ENCODE data around the gene IFIT3.
"Not testable (repeated sequence)": the region's sequence is repeated elsewhere in the genome, so short reads cannot be mapped to it uniquely, and the experiment has no call there.

Gene IFIT3

GRCh38 chr10:89336241-89336640 lies 8.4 kb downstream of the IFIT3 start:
- no peak for DNase-seq

- peak; percentile 42 for DNase-seq
Observed at GRCh38 chr10:89337484-89337883, 9.7 kb downstream of the IFIT3 start.

- DNase-seq, result no peak
Observed at GRCh38 chr10:89338713-89339112, 10.9 kb downstream of the IFIT3 start.

GRCh38 chr10:89339875-89340274 lies 12.1 kb downstream of the IFIT3 start:
- no peak for DNase-seq

- DNase-seq, result no peak
Observed at GRCh38 chr10:89341649-89342048, 13.9 kb downstream of the IFIT3 start.

GRCh38 chr10:89342206-89342958 lies 14.6 kb downstream of the IFIT3 start:
- no peak for DNase-seq

GRCh38 chr10:89343089-89343767 lies 15.4 kb downstream of the IFIT3 start:
- DNase-seq, result no peak

GRCh38 chr10:89344156-89344555 lies 16.4 kb downstream of the IFIT3 start:
- DNase-seq, result no peak

- no peak for DNase-seq
Observed at GRCh38 chr10:89345367-89346000, 17.7 kb downstream of the IFIT3 start.

GRCh38 chr10:89346405-89347254 lies 18.8 kb downstream of the IFIT3 start:
- DNase-seq, result no peak

GRCh38 chr10:89347701-89348457 lies 20.1 kb downstream of the IFIT3 start:
- no peak for DNase-seq

- no peak for DNase-seq
Observed at GRCh38 chr10:89348481-89348880, 20.7 kb downstream of the IFIT3 start.

- no peak for DNase-seq
Observed at GRCh38 chr10:89348975-89349374, 21.2 kb downstream of the IFIT3 start.

- not testable (repeated sequence) for DNase-seq
Observed at GRCh38 chr10:89350631-89351315, 23.0 kb downstream of the IFIT3 start.

- no peak for DNase-seq
Observed at GRCh38 chr10:89351412-89351779, 23.6 kb downstream of the IFIT3 start.

GRCh38 chr10:89351780-89352597 lies 24.2 kb downstream of the IFIT3 start:
- no peak for DNase-seq

GRCh38 chr10:89352802-89353201 lies 25.0 kb downstream of the IFIT3 start:
- DNase-seq, result no peak

- no peak for DNase-seq
Observed at GRCh38 chr10:89355394-89355931, 27.7 kb downstream of the IFIT3 start.

- no peak for DNase-seq
Observed at GRCh38 chr10:89357096-89357495, 29.3 kb downstream of the IFIT3 start.

GRCh38 chr10:89357975-89358374 lies 30.2 kb downstream of the IFIT3 start:
- DNase-seq, result no peak

- no peak for DNase-seq
Observed at GRCh38 chr10:89360157-89360556, 32.4 kb downstream of the IFIT3 start.
